HG03432 (cell line): ENCODE data around the gene SULT4A1.
A peak's percentile ranks its signal among the peaks of the same experiment; 100 is the strongest.
"Not testable (repeated sequence)": the region's sequence is repeated elsewhere in the genome, so short reads cannot be mapped to it uniquely, and the experiment has no call there.

Experiments
- ATAC-seq: cut with Tn5 transposase; IDR thresholded peaks from one replicate; pipeline ENCODE4 v1.9.1; 2021; ENCODE audit warnings: mild to moderate bottlenecking, moderate library complexity; ENCODE audit not compliant: unreplicated experiment

The SULT4A1 gene

GRCh38 chr22:43887391-43887790, 25.1 kb upstream of the SULT4A1 start:
- no peak for ATAC-seq

DNA sequence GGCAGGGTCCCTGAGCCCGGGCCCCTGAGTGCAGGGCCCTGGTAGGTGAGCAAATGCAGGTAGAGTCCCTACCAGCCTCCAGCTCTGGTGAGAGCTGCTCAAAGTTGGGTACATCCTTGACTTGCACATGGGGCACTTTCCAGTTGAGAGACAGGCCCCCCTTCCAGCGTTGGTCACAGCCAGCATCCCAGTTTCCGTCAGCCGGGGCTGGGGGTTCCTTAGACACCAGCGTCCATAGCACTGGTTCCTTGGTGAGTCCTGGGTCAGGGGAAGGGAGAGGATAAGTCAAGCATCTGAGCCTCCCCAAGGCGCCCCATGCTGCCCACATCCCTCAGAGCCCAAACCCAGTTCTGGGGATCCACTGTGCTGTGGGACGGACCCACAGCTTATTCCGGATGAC, 23.9 kb upstream of the SULT4A1 start:
- no peak for ATAC-seq

- no peak for ATAC-seq
Measured at GRCh38 chr22:43885786-43886185, 23.5 kb upstream of the SULT4A1 start.

- no peak for ATAC-seq
Measured at GRCh38 chr22:43885319-43885671, 23.0 kb upstream of the SULT4A1 start.

GRCh38 chr22:43884600-43885318, 22.4 kb upstream of the SULT4A1 start:
- ATAC-seq: peak; percentile 69

DNA sequence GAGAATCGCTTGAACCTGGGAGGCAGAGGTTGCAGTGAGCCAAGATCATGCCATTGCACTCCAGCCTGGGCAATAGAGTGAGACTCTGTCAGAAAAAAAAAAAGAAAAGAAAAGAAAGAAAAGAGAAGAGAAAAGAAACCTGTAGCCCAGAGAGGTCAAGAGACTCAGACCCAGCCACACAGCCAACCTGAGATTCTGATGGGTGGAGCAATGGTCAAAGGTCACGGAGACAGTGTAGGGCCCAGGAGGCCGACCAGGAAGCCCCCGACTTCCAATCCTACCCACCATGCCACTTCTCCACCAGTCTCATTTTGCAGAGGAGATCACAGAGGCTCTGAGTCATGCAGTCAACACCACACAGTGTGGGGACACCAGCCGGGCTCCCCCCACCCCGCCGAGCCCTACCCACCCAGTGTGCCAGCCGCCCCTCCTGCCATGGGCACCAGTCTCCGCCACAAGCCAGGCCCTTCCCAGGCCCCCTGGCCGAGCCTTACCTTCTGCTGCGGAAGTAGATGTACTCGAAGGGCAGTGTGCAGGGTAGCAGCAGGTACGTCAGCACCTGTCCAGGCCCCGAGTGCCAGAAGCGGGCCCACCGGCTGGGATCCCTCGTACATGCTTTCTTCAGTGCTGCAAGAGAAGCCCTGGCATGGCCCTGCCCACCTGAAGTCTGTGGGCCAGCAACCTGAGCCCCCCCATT, 21.6 kb upstream of the SULT4A1 start:
- ATAC-seq: no peak

DNA sequence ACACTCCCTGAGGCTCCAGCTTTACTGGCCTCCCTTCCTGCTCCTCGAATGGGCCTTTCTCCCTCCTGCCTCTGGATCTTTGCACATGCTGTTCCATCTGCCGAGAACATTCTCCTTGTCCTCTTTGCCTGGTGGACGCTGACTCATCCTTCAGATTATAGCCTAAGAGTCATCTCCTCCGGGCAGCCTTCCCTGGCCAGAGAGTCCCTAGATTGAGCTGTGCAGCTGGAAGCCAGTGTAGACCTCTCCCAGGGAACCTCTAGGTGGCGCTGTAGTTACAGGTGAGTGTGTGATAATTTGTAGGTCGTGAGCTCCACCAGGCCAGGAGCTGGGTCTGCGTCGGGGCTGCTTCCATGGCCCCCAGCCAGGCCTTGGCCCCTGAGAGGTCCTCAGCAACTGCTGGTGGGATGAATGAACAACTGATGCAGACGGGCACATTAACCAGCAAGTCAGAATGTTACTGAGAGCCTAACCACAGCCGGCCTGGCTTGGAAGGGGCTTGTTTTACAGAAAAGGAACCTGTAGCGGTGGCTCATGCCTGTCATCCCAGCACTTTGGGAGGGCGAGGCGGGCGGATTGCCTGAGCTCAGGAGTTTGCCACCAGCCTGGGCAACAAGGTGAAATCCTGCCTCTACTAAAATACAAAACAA, 20.8 kb upstream of the SULT4A1 start:
- ATAC-seq: no peak

DNA sequence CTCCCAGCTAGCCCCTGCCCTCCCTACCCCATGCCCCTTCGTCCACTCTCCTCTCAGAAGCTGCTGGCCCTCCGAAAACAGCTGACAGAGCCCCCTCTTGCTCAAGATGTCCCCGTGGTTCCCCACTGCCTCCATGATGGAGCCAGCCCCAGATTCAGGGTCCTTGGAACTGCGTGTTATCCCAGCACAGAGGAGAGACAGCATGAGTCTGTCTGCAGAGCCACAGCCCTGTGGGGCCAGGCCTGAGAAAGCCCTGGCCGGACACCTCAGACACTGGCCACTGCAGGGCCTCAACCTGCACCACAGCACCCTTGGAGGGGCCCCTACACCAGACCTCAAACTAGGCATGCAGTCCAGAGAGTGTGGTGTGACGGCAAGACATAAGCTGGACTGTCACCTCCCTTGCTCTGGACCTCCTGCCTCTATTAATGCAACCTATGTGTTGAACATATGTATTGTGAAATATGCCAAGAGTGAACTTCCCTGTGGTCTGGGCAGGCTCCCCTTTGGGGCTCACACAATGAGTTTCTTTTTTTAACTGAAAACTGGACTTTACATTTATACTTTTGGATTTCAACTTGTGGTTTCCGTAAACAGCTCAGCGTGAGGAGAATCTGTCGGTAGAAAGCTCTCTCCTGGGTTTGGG, 19.9 kb upstream of the SULT4A1 start:
- no peak for ATAC-seq

DNA sequence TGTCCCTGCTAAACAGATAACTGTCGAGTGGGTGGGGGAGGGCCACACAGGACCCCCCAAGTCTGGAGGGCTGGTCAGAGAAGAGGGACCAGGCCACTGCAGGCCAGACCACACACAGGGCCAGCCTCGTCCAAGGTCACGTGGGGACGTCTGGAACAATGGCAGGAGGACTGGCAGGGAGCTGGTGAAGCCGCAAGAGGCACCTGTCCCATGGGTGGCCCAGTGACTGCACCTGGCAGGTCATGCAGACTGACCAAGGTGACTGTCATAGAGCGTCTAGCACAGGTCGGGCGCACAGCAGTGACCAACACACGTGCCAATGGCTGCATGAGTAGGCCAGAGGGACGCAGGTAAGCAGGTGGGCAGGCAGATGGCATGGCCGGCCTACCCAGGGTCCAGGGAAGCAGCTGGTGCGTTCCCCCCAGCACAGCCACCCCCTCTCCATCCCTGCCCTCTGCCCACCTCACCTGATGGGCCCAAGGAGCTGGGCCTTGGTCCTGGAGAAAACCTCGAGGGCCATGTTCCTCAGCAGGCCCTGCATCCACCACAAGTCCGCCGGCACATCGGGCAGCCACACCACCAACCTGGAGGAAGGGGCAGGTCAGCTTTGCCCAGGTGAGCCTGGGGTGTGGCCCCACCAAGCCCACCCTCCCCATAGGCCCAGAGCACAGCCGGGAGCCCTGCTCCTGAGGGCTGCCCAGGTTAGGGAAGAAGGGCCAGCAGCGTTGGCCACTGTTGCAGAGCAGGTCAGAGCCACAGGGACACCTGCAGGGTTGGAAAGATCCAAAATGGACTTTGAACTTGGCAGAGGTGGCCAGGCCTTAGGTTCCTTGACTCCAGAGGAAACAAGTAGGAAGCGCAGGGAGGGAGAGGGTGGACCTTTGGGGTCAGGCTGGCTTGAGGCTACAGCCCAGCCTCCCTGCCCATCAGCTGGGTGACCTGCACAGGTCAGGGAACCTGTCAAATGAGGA, 19.1 kb upstream of the SULT4A1 start:
- ATAC-seq: no peak

- ATAC-seq: no peak
Measured at GRCh38 chr22:43880541-43880991, 18.3 kb upstream of the SULT4A1 start.

DNA sequence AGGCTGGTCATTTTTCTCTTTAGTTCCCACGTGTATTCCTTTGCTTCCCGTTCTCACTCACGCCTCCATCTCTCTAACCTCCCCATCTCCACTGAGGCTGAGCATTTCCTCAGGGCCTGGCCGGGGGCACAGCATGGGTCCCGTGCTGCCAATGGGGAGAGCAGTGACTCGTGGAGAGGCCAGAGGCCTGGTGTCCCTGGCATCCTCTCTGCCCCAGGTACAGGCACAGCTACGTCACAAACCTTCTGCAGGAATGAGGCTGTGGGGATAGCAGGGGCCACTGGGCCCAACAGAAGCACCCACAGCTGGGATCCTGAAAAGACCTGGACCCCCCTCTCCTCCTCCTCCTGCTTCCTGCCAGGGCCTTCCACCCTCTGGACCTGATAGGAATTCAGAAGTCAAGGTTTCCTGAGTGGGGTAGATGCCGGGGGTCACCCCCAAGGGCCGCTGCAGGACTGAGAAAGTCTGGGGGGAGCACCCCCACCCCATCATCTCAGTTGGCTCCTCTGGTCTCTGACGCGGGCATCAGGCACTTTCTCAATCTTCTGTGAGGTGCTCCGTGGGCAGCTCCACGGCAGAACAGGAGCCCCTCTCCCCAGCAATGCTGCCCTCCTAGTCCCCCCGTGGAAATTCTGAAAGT, 17.7 kb upstream of the SULT4A1 start:
- no peak for ATAC-seq

- no peak for ATAC-seq
Measured at GRCh38 chr22:43878831-43879550, 16.7 kb upstream of the SULT4A1 start.

GRCh38 chr22:43878079-43878795, 15.9 kb upstream of the SULT4A1 start:
- ATAC-seq: no peak

DNA sequence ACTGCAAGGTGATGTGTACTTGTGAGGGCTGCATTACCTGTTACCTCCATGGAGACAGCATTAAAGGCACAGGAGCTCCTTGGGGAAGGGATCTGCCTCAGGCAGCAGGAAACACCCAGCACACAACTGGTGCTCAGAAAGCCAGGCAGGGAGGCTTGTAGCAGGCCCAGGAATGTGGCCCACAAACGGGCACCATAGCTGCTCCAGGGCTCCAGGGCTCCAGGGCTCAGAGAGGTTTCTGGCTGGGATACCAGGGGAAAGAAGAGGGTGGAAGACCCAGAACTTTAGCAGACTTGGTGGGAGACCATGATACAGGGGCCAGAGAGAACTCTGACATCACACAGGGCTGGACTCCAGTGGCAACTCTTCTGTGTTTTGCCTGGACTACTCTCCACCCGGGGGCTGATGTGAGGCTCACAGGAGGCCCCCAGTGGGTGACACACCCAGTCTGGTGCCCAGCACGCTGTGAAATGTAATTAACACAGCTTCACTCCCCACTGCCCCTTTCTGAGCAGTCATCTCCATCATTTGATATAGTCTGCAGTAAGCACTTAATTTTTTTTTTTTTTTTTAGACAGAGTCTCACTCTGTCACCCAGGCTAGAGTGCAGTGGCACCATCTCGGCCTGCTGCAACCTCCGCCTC, 14.7 kb upstream of the SULT4A1 start:
- ATAC-seq: no peak

- ATAC-seq: no peak
Measured at GRCh38 chr22:43869799-43870198, 7.5 kb upstream of the SULT4A1 start.

- not testable (repeated sequence) for ATAC-seq
Measured at GRCh38 chr22:43869001-43869400, 6.7 kb upstream of the SULT4A1 start.

DNA sequence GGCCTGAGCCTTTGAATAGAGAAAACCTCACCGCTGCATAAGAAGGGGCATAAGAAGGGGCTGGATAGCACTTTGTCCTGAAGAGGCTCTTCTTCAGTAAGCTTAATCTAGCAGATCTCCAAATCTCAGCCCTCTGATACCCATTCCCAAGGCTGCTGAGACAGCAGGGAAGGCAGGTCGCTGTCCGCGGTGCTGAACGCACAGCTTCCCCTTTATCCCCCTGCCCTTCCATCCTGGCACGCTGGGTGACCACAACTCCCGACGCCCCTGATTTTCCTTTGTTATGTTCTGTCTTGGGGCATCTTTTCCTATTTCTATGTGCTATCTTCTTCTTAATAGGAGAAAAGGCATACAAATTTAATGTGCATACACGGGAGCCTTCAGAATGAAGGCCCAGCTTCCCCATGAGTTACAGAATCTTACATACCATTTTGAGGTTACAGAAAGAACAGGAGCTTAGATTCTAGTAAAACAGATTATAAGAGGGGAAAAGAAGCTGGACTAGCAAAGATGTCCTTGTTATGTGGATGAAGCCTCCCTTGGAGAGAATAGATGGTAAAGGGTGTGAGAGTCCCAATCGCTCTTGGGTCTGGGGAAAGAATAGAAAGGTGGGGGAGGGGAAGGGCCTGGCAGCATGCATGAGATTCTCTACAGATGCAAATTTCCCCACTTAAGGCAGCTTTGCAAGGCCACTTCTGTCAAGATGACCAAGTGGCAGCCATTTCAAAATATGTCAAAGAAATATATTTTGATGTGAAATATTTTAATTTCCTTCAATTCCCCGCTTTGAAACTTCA, 5.7 kb upstream of the SULT4A1 start:
- ATAC-seq: no peak

DNA sequence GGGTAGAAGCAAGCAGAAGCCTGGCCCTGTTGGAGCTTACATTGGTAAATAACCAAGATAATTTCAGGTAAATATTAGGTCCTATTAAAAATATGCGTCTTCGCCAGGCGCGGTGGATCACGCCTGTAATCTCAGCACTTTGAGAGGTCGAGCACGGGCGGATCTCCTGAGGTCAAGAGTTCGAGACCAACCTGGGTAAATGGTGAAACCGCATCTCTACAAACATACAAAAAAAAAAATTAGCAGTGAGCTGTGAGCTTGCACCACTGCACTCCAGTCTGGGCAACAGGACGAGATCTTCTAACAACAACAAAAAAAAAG, 529 bp upstream of the SULT4A1 start:
- no peak for ATAC-seq
